Posterior vena cava (tissue), 2 donors: ENCODE results near the gene SLC25A42. TPM values are rescaled to one million over a fixed set of nuclear protein-coding genes. Genes with fewer than 3 reads are reported as not detected.

Experiments
- DNase-seq: peaks from one replicate; pipeline ENCODE4 v3.0.0-alpha.2; 2020; ENCODE audit warnings: low spot score
- intact Hi-C, 2 donors: fragments of 100-400 bp; cut with DNase I; formaldehyde crosslinking; loops; one replicate each; pipeline versions ENCODE4 v1.14.1 to v1.14.2; 2022 to 2023
- total RNA-seq, 2 donors: library from RNA; stranded (reverse); fragmentation: NEBNext Ultra II Directional; extraction: Animal tissue kit (Norgen Biotek cat#: 25700); gene quantifications; one replicate each; pipeline ENCODE4 v1.2.1, GENCODE V29; 2021
- donor health status: DM: yes; HTN: yes; CAD: no.
- donor health status: DM: yes; HTN: yes; CAD: no.

Gene SLC25A42
- total RNA-seq, 2 donors from 2014 or later: 4.9 to 8.0 TPM

- intact Hi-C loops: no loop called here
These were observed 416 bp downstream of the SLC25A42 start for GRCh38 chr19:19064098-19064722.

GRCh38 chr19:19064811-19065745, 1.3 kb downstream of the SLC25A42 start:
- intact Hi-C loops: no loop called here
- no peak for DNase-seq

More at GRCh38 chr19:19064098-19064722, 416 bp downstream of the SLC25A42 start:
- no peak for DNase-seq

- intact Hi-C loops: no loop called here
- DNase-seq: no peak
These were observed 3.7 kb downstream of the SLC25A42 start for GRCh38 chr19:19067276-19068072.

GRCh38 chr19:19068659-19069654, 5.2 kb downstream of the SLC25A42 start:
- DNase-seq: no peak
- intact Hi-C loops: no loop called here

GRCh38 chr19:19071897-19072296, 8.1 kb downstream of the SLC25A42 start:
- no peak for DNase-seq
- intact Hi-C loops: no loop called here

GRCh38 chr19:19074196-19074882, 10.5 kb downstream of the SLC25A42 start:
- no peak for DNase-seq
- intact Hi-C loops: no loop called here

GRCh38 chr19:19075126-19075525, 11.3 kb downstream of the SLC25A42 start:
- no peak for DNase-seq
- intact Hi-C loops: no loop called here

GRCh38 chr19:19076476-19076875, 12.7 kb downstream of the SLC25A42 start:
- no peak for DNase-seq
- intact Hi-C loops: no loop called here

- intact Hi-C loops: no loop called here
- DNase-seq: no peak
These were observed 13.3 kb downstream of the SLC25A42 start for GRCh38 chr19:19077103-19077502.

- intact Hi-C loops: no loop called here
- no peak for DNase-seq
These were observed 15.0 kb downstream of the SLC25A42 start for GRCh38 chr19:19078801-19079200.

- intact Hi-C loops: no loop called here
- DNase-seq: no peak
These were observed 15.8 kb downstream of the SLC25A42 start for GRCh38 chr19:19079571-19079970.

GRCh38 chr19:19081642-19082151, 17.9 kb downstream of the SLC25A42 start:
- DNase-seq: no peak
- intact Hi-C loops: no loop called here

- intact Hi-C loops: no loop called here
- no peak for DNase-seq
These were observed 19.8 kb downstream of the SLC25A42 start for GRCh38 chr19:19083413-19084178.

- no peak for DNase-seq
- intact Hi-C loops: no loop called here
These were observed 23.9 kb downstream of the SLC25A42 start for GRCh38 chr19:19087676-19088075.

GRCh38 chr19:19094513-19094912, 30.7 kb downstream of the SLC25A42 start:
- intact Hi-C loops: no loop called here
- DNase-seq: no peak

GRCh38 chr19:19095691-19096090, 31.9 kb downstream of the SLC25A42 start:
- intact Hi-C loops: no loop called here
- DNase-seq: no peak
